OCI-LY7 (cell line): ENCODE data around the gene CATSPERZ.

Experiments
- EZH2phosphoT487 ChIP-seq: fragments of 200-600 bp; sonication (generic); IDR thresholded peaks from 2 replicates; pipeline ENCODE4 v1.6.1; 2018; ENCODE audit warnings: low read depth, borderline replicate concordance, mild to moderate bottlenecking, mixed run types, antibody characterized with exemption, low read length, moderate library complexity, mixed read lengths
- TF ChIP-seq, protein P1 (sequence below): fragments of 200-600 bp; sonication (generic); conservative IDR thresholded peaks from 2 replicates; pipeline ENCODE4 v1.5.1; 2014; ENCODE audit warnings: mild to moderate bottlenecking, antibody characterized with exemption, low read length, moderate library complexity, mixed read lengths

DNA sequence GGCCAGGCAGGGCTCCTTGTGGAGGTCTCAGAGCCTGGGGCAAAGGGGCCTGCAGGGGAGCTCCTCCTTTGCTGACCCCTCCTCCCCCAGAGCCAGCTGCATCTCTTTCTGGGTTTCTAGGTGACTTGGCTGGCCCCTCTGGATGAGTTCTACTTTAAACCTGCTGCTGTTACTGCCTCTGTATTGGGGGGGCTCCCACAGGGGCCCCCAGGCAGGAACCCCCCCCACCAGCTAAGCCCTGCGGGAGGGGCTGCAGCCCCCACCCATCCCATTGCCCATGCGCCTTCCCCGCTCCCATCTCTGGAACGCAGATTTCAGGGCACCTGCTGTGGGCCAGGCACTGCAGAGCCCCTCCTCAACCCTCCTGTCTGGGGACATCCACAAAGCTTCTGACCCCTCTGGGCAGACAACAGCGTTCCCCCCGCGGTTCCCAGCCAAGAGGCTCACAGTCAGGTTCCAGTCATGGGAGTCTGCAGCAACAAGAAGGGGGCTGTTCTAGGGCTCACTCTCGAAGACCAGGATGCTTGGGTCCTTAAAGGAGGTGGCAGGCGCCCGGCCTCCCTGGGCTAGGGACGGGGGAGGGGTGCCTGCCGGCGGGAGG is 49.6 kb upstream of the CATSPERZ start:
- no peak for TF ChIP-seq EZH2phosphoT487
- TF ChIP-seq, protein P1, sequence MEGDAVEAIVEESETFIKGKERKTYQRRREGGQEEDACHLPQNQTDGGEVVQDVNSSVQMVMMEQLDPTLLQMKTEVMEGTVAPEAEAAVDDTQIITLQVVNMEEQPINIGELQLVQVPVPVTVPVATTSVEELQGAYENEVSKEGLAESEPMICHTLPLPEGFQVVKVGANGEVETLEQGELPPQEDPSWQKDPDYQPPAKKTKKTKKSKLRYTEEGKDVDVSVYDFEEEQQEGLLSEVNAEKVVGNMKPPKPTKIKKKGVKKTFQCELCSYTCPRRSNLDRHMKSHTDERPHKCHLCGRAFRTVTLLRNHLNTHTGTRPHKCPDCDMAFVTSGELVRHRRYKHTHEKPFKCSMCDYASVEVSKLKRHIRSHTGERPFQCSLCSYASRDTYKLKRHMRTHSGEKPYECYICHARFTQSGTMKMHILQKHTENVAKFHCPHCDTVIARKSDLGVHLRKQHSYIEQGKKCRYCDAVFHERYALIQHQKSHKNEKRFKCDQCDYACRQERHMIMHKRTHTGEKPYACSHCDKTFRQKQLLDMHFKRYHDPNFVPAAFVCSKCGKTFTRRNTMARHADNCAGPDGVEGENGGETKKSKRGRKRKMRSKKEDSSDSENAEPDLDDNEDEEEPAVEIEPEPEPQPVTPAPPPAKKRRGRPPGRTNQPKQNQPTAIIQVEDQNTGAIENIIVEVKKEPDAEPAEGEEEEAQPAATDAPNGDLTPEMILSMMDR, result no peak
